HG03196 (cell line): Measurements from ENCODE around the gene DRICH1.
"Not testable (repeated sequence)": the region's sequence is repeated elsewhere in the genome, so short reads cannot be mapped to it uniquely, and the experiment has no call there.

Source experiments
- ATAC-seq: cut with Tn5 transposase; IDR thresholded peaks from one replicate; pipeline ENCODE4 v1.9.1; 2021; ENCODE audit not compliant: unreplicated experiment

The DRICH1 gene

GRCh38 chr22:23569716-23570115, 62.4 kb downstream of the DRICH1 start:
- ATAC-seq, result no peak

- ATAC-seq, result no peak
Measured at GRCh38 chr22:23569291-23569690, 62.8 kb downstream of the DRICH1 start.

- ATAC-seq, result no peak
Measured at GRCh38 chr22:23566705-23567475, 65.2 kb downstream of the DRICH1 start.

- ATAC-seq, result no peak
Measured at GRCh38 chr22:23565915-23566704, 66.0 kb downstream of the DRICH1 start.

- no peak for ATAC-seq
Measured at GRCh38 chr22:23565305-23565914, 66.7 kb downstream of the DRICH1 start.

- no peak for ATAC-seq
Measured at GRCh38 chr22:23564276-23564675, 67.8 kb downstream of the DRICH1 start.

GRCh38 chr22:23563111-23563510, 69.0 kb downstream of the DRICH1 start:
- no peak for ATAC-seq

GRCh38 chr22:23562186-23562585, 69.9 kb downstream of the DRICH1 start:
- ATAC-seq, result no peak

- ATAC-seq, result not testable (repeated sequence)
Measured at GRCh38 chr22:23561025-23561510, 71.1 kb downstream of the DRICH1 start.

- ATAC-seq, result not testable (repeated sequence)
Measured at GRCh38 chr22:23560215-23560614, 71.9 kb downstream of the DRICH1 start.
